RPMI7951 (cell line): Measurements from ENCODE around the gene PSMB5. TPM values are rescaled to one million over a fixed set of nuclear protein-coding genes. Genes with fewer than 3 reads are reported as not detected.
A peak's percentile ranks its signal among the peaks of the same experiment; 100 is the strongest.
"Not testable (repeated sequence)": the region's sequence is repeated elsewhere in the genome, so short reads cannot be mapped to it uniquely, and the experiment has no call there.

Experiments
- DNase-seq: peaks from one replicate; pipeline ENCODE4 v3.0.0-alpha.2; 2012; ENCODE audit warnings: low read depth
- total RNA-seq: library from RNA; depleted of rRNA; stranded (reverse); fragments of >200 nt; shearing (Covaris generic); gene quantifications from 2 replicates; pipeline ENCODE4 v1.2.3, GENCODE V29; 2014

PSMB5 gene
- total RNA-seq, 1 experiment from 2014 or later: 309 TPM

DNA sequence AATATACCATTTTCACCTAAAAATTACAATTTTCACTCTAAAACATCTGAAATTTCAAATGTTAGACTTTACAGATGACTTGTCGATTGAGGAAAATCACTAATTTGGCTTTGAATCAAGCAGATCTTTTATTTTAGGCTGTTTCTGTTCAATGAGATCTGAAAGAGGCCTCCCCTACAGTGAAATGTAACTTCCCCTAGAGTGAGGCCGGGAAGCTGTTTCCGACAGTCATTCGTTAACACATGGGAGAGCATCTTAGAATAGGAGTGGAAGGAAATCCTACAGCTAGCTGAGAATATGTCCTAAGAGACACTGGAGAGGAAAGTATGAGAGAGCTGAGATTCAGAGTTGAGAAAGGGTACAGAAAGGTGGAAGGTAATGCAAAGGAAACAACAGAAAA is 19.1 kb downstream of the PSMB5 start:
- DNase-seq: no peak

DNA sequence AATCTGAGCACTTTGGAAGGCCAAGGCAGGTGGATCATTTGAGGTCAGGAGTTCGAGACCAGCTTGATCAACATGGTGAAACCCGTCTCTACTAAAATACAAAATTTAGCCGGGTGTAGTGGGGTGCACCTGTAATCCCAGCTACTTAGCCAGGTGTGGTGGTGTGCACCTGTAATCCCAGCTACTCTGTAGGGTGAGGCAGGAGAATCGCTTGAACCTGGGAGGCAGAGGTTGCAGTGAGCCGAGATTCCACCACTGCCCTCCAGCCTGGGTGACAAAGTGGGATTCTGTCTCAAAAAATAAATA is 21.0 kb downstream of the PSMB5 start:
- DNase-seq: not testable (repeated sequence)

DNA sequence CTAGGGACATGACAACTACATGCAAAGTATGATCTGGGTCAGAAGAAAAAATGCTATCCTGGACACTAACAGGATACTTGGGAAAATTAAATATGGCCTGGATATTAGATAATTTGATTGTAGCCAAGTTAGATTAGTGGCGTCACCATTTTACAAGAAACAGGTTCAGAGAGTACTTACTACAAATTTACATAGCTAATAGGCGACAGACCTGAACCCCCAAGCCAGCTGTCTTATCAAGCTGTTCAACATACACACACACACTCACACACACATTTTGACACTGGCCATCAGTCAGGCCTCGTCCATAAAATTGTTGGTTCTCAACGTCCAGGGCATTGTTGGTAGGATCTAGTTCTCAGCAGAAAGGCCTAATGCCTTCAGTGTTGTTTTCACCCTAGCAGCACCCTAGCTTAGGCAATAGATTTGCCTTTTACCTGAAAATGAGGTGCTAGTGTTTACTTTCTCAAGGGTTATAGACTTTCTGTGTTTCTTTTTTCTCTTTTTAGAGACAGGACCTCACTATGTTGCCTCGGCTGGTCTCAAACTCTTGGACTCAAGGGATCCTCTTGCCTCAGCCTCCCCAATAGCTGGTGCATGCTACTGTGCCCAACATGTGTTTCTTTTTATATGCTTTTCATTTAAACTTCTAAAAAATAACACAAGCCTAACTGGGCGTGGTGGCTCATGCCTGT is 21.5 kb downstream of the PSMB5 start:
- no peak for DNase-seq

GRCh38 chr14:23009939-23010726 is 24.6 kb downstream of the PSMB5 start, which contains the start of gene C14orf93:
C14orf93 (minus strand) TSS chr14:23010143; CDS start chr14:22999023, 11,120 bp downstream.
- DNase-seq: peak; percentile 65

DNA sequence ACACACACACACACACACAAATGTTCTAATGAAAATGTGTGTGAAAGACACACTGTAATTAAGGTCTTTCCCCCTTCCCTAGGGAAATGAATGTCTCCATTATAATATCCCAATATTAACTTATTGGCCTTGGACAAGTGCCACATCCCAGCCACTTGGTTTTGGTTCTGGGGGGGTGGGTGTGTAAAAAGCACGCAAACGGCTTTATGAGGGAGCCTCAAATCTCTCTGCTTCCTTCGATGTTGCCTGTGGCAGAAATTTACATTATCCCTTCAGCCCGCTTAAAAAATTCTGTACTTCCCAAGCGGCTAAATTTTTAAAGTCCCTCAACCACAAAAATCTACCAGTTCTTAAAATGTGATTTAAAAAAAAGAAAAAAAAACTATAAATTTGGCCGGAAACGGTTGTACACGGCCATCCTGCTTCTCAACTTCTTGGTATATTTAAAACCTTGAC is 25.2 kb downstream of the PSMB5 start:
- DNase-seq: peak; percentile 3

DNA sequence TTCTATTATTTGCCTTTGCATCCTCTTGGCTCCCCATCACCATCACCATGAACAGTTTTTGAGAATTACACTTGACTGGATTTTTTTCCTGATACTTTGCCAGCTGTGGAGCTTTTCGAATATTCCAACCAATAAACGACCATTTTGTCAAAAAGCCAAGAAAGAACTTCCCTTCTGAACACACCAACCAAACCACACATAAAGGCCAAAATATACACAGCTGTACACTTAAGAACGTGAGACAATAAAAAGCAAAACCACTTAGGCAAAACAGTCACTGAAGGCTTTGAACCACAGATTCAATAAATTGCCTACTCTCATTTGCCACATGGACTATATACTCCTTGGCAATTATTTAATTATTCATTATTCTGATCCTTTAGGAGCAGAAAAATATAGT is 25.9 kb downstream of the PSMB5 start:
- DNase-seq: peak; percentile 35

DNA sequence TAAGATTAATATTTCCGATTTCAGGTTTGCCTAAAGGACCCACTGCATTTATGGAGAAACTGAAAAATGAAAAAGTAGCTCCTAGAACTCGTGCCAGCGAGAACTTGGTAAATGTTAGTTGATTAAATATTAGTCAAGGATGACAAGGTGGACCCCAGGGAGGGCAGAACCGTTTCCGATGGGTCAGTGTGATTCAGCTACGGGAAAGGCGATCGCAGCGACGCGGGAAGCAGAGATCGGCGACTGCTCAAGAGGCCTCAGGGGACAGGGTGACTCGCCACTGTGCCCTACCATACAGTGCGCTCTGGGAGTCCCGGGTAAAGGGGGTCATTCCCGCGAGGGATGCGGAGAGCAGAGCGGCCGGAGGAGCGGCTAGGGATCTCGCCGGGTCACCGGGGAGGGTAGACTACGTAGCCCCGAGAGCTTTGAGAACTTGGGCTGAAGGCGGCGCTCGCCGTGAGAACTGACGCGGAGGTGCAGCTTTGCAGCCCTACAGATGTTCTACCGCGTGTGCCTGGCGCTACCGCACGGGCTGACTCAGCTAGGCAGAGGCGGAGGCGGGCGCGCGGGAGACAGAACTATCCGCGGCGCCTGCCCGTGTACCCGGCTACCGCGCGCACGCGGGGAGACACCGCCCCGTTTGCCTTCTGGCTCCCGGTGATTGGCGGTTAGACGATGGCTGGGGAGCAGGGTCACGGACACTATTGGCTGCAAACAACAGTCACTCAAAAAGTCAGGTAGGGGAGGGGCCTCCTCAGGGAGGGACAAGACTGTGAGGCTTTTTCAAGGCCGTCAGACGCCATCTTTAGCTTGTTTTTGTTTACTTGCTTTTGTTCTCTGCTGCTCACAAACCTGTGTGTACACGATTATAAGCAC is 27.9 kb downstream of the PSMB5 start:
- DNase-seq: peak; percentile 95

GRCh38 chr14:23006188-23006534 is 28.5 kb downstream of the PSMB5 start:
- DNase-seq: no peak

DNA sequence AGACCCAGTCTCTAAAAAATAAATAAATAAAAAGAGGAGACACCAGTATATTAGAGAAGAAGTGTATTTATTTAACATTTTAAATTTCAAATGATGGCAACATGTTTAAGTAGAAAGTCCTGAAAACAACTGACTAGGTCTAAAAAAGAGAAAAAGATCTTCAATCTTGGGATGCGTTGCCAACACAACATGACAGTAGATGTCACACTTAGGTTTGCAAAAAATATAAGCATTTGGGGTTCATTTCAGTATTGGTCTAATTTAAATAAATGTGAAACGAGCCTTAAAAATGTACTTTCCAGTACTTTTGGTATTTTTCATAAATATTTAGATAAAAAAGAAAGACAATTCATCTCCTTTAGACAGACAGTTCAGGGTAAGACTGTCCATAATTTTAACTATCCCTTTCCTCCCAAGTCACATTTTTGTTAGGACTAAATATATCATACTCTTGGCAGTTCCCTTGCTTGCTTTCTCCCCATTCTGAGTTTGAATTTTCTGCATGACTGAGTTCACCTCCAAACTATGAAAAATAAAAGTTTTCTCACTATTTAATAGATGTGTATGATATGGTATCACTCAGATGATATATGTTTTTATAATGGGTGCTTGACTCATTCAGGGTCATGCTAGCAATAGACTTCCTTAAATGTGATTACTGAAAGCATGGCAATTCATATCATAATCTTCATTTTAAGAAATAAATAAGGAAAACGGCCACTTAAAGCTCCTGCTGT is 29.1 kb downstream of the PSMB5 start:
- DNase-seq: no peak

DNA sequence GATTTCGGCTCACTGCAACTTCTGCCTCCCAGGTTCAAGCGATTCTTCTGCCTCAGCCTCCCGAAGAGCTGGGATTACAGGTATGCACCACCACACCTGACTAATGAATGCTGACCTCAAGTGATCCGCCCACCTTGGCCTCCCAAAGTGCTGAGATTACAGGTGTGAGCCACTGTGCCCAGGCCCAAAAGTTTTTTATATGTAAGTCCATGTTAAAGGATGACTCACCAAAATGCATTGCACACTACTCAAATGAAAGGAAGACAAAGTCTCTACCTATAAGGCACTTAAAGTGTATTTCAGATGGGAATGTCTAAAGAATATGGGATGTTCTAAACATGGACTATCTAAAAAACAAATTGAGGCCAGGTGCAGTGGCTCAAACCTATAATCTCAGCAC is 30.4 kb downstream of the PSMB5 start:
- not testable (repeated sequence) for DNase-seq

GRCh38 chr14:23002592-23002991 is 32.1 kb downstream of the PSMB5 start:
- DNase-seq: no peak

DNA sequence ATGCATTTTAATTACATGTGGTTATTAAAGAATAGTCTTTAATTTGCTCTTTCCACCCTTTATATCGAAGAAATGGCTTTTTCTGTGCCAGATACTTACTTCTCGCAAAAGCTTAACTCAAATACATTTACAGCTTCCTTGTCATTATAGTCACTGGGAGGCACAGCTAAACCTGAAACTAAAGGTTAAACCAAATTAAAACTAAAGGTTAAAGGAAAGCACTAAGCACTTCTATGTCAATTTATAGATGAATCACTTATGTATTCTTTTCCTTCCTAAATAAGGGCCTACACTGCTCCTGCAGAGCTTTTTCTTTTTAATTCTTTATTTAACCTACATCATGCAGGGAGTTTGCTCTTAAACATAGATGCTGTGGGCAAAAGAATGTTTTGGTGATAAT is 33.8 kb downstream of the PSMB5 start:
- no peak for DNase-seq

DNA sequence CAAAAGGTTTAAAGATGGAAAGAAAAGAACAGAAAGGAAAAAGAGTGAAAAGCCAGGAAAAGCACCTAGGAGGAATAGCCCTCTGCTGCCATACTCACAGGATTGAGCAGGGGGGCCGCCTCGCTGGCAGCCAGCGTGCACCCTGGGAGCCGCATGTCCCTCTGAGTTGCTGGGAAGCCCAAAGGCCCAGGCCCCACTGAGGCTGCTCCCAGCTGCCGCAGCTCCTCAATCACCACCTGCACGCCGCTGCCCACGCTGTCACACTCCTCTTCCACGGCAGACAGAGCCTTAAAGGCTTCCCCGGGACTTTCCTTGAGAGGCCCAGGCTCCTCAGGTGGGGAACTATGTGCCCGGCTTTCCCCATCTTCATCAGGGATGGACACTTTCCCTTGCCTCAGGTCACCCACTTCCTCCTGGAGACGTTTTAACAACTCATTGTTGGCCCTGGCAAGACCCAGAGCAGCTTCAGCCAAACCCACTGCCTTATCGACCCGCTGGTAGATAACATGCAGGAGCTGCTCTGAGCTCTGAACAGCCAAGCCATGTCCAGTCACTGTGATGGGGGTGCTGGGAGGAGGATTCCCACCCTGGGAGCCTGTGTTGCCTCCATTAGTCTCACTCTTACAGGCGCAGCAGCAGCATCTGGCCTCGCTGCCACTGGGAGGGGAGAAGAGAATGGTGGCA is 36.2 kb downstream of the PSMB5 start:
- DNase-seq: no peak

GRCh38 chr14:22997676-22998323 is 36.9 kb downstream of the PSMB5 start:
- DNase-seq: no peak

DNA sequence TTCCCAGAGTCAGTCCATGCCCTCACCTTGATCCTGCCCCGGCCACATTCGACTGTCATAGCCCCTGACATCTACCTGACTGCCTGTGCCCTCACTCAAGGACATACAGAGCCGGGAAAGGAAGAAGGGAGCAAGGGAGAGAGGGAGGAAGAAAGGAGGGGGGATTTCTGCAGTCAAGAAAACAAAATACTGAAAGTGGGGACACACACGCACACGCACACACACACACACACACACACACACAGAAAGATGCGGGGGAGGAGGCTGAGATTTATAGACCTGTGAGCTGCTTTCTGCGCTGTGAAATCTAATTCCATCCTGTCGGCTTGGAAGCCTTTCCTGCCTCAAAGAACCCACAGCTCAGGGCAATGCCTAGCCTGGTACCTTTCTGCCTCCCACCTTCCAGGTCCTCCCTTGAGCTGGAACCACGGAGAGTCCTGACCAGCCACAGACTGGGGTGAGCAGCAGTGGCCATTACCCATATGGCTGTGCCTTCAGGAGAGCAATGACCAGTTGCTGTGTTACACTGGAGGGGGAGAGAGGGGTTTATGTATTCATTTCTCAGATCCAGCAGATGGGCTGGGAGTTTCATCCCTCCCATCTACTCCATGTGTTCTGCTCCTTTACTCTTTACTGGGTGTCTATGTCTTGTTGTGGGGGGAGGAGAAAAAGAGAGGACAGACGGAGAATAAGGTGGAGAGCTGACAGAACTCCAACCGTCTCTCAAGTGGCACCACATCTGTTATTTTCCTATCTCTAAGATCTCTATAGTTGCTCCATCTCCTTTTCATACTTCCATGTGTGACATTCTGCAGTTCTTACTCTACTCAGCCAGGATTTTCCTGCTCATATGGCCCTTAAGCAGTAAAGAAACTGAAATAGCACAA is 37.7 kb downstream of the PSMB5 start:
- no peak for DNase-seq

DNA sequence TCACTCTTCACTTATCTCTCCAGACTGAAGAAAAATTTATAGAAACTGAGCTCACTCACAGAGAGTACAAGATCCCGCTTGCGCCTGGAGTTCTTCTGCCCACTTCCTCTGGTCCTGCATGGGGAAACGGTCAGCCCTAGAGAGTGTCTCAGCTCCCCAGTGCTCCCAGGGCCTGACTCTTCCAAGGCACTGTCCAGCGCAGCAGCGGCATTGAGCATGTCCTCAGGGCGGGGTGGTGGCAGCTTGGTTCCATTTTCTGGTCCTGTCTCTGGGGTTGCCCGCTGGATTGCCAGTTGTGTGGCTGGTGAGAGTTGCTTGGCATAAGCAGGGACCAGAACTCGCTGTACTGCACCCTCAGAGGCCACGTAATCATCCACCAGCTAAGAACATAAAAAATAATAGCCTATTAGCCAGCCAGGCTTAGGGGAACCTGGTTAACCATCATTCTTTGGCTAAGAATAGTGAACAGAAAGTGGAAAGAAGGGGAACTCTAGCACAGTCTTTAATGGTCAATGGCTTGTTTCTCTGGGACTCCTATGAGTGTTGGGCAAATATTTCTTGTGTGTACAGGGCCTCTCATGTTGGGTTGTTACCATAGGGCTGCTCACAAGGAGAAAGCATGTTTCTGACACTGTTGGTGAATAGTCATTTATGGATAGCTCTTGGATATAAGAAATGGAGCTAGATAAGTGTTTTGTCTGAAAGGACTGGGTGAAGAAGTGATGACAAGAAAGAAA is 38.6 kb downstream of the PSMB5 start:
- no peak for DNase-seq

GRCh38 chr14:22994762-22995275 is 39.9 kb downstream of the PSMB5 start:
- DNase-seq: peak; percentile 83

- DNase-seq: no peak
Measured at GRCh38 chr14:22993517-22993916, 41.2 kb downstream of the PSMB5 start.

DNA sequence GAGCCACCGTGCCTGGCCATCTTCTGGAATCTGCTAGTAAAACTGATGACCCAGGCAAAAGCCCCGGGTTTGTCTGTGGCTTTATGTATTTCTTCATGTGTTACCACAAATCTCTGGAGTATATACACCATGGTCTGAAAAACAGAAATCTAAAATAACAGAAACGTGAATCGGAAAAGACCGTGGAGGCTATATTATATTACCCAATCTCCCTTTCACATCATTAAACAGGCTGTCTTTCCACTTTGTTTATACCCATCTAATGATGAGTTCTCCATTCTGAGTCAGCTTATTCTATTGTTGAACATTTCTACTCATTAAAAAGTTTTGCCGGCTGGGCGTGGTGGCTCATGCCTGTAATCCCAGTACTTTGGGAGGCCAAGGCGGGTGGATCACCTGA is 42.8 kb downstream of the PSMB5 start:
- DNase-seq: no peak
